ENCODE results near the gene GPATCH8.
"Not testable (repeated sequence)": the region's sequence is repeated elsewhere in the genome, so short reads cannot be mapped to it uniquely, and the experiment has no call there.

The GPATCH8 gene

GRCh38 chr17:44396946-44397345, 106.3 kb downstream of the GPATCH8 start:
- DNase-seq (ENCODE audit: low read depth), result no peak

GRCh38 chr17:44394833-44395232, 108.4 kb downstream of the GPATCH8 start:
- DNase-seq (ENCODE audit: low read depth), result no peak

- not testable (repeated sequence) for DNase-seq (ENCODE audit: low read depth)
Observed at GRCh38 chr17:44394112-44394511, 109.1 kb downstream of the GPATCH8 start.

GRCh38 chr17:44390250-44390870, 112.8 kb downstream of the GPATCH8 start:
- DNase-seq (ENCODE audit: low read depth), result no peak

- DNase-seq (ENCODE audit: low read depth), result no peak
Observed at GRCh38 chr17:44389723-44390202, 113.4 kb downstream of the GPATCH8 start.

GRCh38 chr17:44389281-44389680, 113.9 kb downstream of the GPATCH8 start, which contains the start of gene ITGA2B:
ITGA2B (minus strand) TSS chr17:44389649; CDS start chr17:44389473, 176 bp downstream.
- no peak for DNase-seq (ENCODE audit: low read depth)

- no peak for DNase-seq (ENCODE audit: low read depth)
Observed at GRCh38 chr17:44387804-44388203, 115.4 kb downstream of the GPATCH8 start.

- no peak for DNase-seq (ENCODE audit: low read depth)
Observed at GRCh38 chr17:44386182-44386525, 117.1 kb downstream of the GPATCH8 start.

- peak; percentile 75 for DNase-seq (ENCODE audit: low read depth)
Observed at GRCh38 chr17:44385287-44386181, 117.7 kb downstream of the GPATCH8 start.

GRCh38 chr17:44384823-44385286, 118.4 kb downstream of the GPATCH8 start:
- DNase-seq (ENCODE audit: low read depth), result no peak

- DNase-seq (ENCODE audit: low read depth), result no peak
Observed at GRCh38 chr17:44384281-44384822, 118.9 kb downstream of the GPATCH8 start.

GRCh38 chr17:44383861-44384260, 119.3 kb downstream of the GPATCH8 start:
- no peak for DNase-seq (ENCODE audit: low read depth)

- no peak for DNase-seq (ENCODE audit: low read depth)
Observed at GRCh38 chr17:44383363-44383762, 119.8 kb downstream of the GPATCH8 start.

- no peak for DNase-seq (ENCODE audit: low read depth)
Observed at GRCh38 chr17:44382917-44383316, 120.3 kb downstream of the GPATCH8 start.

GRCh38 chr17:44381810-44382305, 121.3 kb downstream of the GPATCH8 start:
- no peak for DNase-seq (ENCODE audit: low read depth)

GRCh38 chr17:44380767-44381166, 122.4 kb downstream of the GPATCH8 start:
- no peak for DNase-seq (ENCODE audit: low read depth)

GRCh38 chr17:44379887-44380286, 123.3 kb downstream of the GPATCH8 start:
- DNase-seq (ENCODE audit: low read depth), result no peak

GRCh38 chr17:44378171-44378705, 125.0 kb downstream of the GPATCH8 start:
- no peak for DNase-seq (ENCODE audit: low read depth)

GRCh38 chr17:44376779-44377178, 126.4 kb downstream of the GPATCH8 start:
- no peak for DNase-seq (ENCODE audit: low read depth)

- DNase-seq (ENCODE audit: low read depth), result no peak
Observed at GRCh38 chr17:44376124-44376523, 127.1 kb downstream of the GPATCH8 start.

GRCh38 chr17:44375196-44376017, 127.8 kb downstream of the GPATCH8 start:
- no peak for DNase-seq (ENCODE audit: low read depth)

All from activated T-helper 9 cell treated with anti-CD3 and anti-CD28 coated beads, Interleukin-2, amount 50 U/mL, for 16 hours (primary cell).